Activated CD4-positive, alpha-beta T cell treated with anti-CD3 and anti-CD28 coated beads, Interleukin-2, amount 10 ng/mL, durations not matched to agents 7 days and 5 days (primary cell): ENCODE measurements around the gene CHIC2. TPM values are rescaled to one million over a fixed set of nuclear protein-coding genes. Genes with fewer than 3 reads are reported as not detected.
"Not testable (repeated sequence)": the region's sequence is repeated elsewhere in the genome, so short reads cannot be mapped to it uniquely, and the experiment has no call there.

Experiments used
- CTCF ChIA-PET: fragments of 350-600 bp; sonication (Branson Sonifier 250); formaldehyde crosslinking; loops from one replicate; lab custom pipeline; 2021; ENCODE audit warnings: antibody characterized with exemption; lab: Charles Lee
- POLR2A ChIA-PET: fragments of 350-600 bp; sonication (Branson Sonifier 250); formaldehyde crosslinking; loops from one replicate; lab custom pipeline; 2021; ENCODE audit warnings: antibody characterized with exemption; lab: Charles Lee
- DNase-seq: peaks from one replicate; pipeline ENCODE4 v3.0.0-alpha.2; 2020
- H3K27ac Mint-ChIP-seq: one replicate; pipeline ENCODE4 v1.8.0; 2021; ENCODE audit warnings: mild to moderate bottlenecking, moderate library complexity, mixed read lengths
- H3K27me3 Mint-ChIP-seq: one replicate; pipeline ENCODE4 v1.8.0; 2021; ENCODE audit warnings: mixed read lengths
- H3K36me3 Mint-ChIP-seq: one replicate; pipeline ENCODE4 v1.8.0; 2021; ENCODE audit warnings: low read depth, mixed read lengths
- H3K4me1 Mint-ChIP-seq: one replicate; pipeline ENCODE4 v1.8.0; 2021; ENCODE audit warnings: mixed read lengths
- H3K4me3 Mint-ChIP-seq: one replicate; pipeline ENCODE4 v1.8.0; 2021; ENCODE audit warnings: mild to moderate bottlenecking, moderate library complexity, mixed read lengths
- H3K9me3 Mint-ChIP-seq: one replicate; pipeline ENCODE4 v1.8.0; 2021; ENCODE audit warnings: mixed read lengths
- total RNA-seq, 2 experiments: library from RNA; stranded (reverse); gene quantifications; one replicate each; pipeline ENCODE4 v1.2.3, GENCODE V29; 2021

CHIC2 gene
- total RNA-seq, 2 experiments from 2014 or later = 18.2 to 18.9 TPM

GRCh38 chr4:54065282-54066087 is 1.1 kb upstream of the CHIC2 start:
- DNase-seq = no peak
- peak overlapping the region; percentile 68 for H3K27ac Mint-ChIP-seq
- H3K9me3 Mint-ChIP-seq = no peaks in the 10 kb centered on the region
- H3K4me1 Mint-ChIP-seq = peaks cover 35% of the 10 kb centered on the region
- POLR2A ChIA-PET = interaction anchor here (0.6 kb wide), 1 partner anchor 77 kb away, joined by 3 read pairs; no protein-coding TSS in a partner anchor
- no peaks in the 10 kb centered on the region for H3K27me3 Mint-ChIP-seq
- peak overlapping the region; percentile 74 for H3K4me3 Mint-ChIP-seq
- H3K36me3 Mint-ChIP-seq = peaks cover 18% of the 10 kb centered on the region
- CTCF ChIA-PET = no interaction called here

GRCh38 chr4:54063737-54064316 is 578 bp downstream of the CHIC2 start:
- H3K36me3 Mint-ChIP-seq = peaks cover 24% of the 10 kb centered on the region
- H3K27me3 Mint-ChIP-seq = no peaks in the 10 kb centered on the region
- peak overlapping the region; percentile 96 for H3K4me3 Mint-ChIP-seq
- H3K4me1 Mint-ChIP-seq = peaks cover 44% of the 10 kb centered on the region
- ChIA-PET CTCF (no interaction called here), POLR2A (no interaction called here)
- peak overlapping the region; percentile 98 for H3K27ac Mint-ChIP-seq
- no peaks in the 10 kb centered on the region for H3K9me3 Mint-ChIP-seq
- DNase-seq = peak; percentile 31

- no peaks in the 10 kb centered on the region for H3K9me3 Mint-ChIP-seq
- ChIA-PET CTCF (no interaction called here), POLR2A (no interaction called here)
- DNase-seq = no peak
- peaks cover 24% of the 10 kb centered on the region for H3K36me3 Mint-ChIP-seq
- H3K4me1 Mint-ChIP-seq = peaks cover 47% of the 10 kb centered on the region
- no peaks in the 10 kb centered on the region for H3K27me3 Mint-ChIP-seq
- H3K27ac Mint-ChIP-seq = peak overlapping the region; percentile 98
- peak overlapping the region; percentile 96 for H3K4me3 Mint-ChIP-seq
These were observed 1.2 kb downstream of the CHIC2 start for GRCh38 chr4:54063229-54063628.

- DNase-seq = no peak
- Mint-ChIP-seq H3K27ac (no peak overlapping the region), H3K36me3 (peaks cover 24% of the 10 kb centered on the region), H3K27me3 (no peaks in the 10 kb centered on the region), H3K4me3 (peak overlapping the region; percentile 96), H3K9me3 (no peaks in the 10 kb centered on the region), H3K4me1 (peaks cover 56% of the 10 kb centered on the region)
- CTCF ChIA-PET = no interaction called here
- POLR2A ChIA-PET = no interaction called here
These were observed 2.0 kb downstream of the CHIC2 start for GRCh38 chr4:54062392-54062791.

- H3K9me3 Mint-ChIP-seq = no peaks in the 10 kb centered on the region
- ChIA-PET POLR2A (no interaction called here), CTCF (no interaction called here)
- peak overlapping the region; percentile 49 for H3K4me3 Mint-ChIP-seq
- H3K4me1 Mint-ChIP-seq = peaks cover 61% of the 10 kb centered on the region
- no peaks in the 10 kb centered on the region for H3K27me3 Mint-ChIP-seq
- no peak for DNase-seq
- peaks cover 24% of the 10 kb centered on the region for H3K36me3 Mint-ChIP-seq
- H3K27ac Mint-ChIP-seq = no peak overlapping the region
These were observed 2.5 kb downstream of the CHIC2 start for GRCh38 chr4:54061873-54062272.

GRCh38 chr4:54061067-54061466 is 3.3 kb downstream of the CHIC2 start:
- POLR2A ChIA-PET = no interaction called here

GRCh38 chr4:54060116-54060515 is 4.3 kb downstream of the CHIC2 start:
- Mint-ChIP-seq H3K4me1 (peaks cover 65% of the 10 kb centered on the region), H3K27ac (no peak overlapping the region), H3K9me3 (no peaks in the 10 kb centered on the region), H3K27me3 (no peaks in the 10 kb centered on the region), H3K4me3 (no peak overlapping the region), H3K36me3 (peaks cover 30% of the 10 kb centered on the region)
- no peak for DNase-seq
- ChIA-PET POLR2A (no interaction called here), CTCF (interaction anchor here (0.6 to 1.2 kb wide), 2 partner anchors 32 to 552 kb away, joined by 3 to 4 read pairs; no protein-coding TSS in a partner anchor)

More at GRCh38 chr4:54061067-54061466, 3.3 kb downstream of the CHIC2 start:
- DNase-seq = no peak
- H3K4me3 Mint-ChIP-seq = no peak overlapping the region
- peaks cover 24% of the 10 kb centered on the region for H3K36me3 Mint-ChIP-seq
- H3K4me1 Mint-ChIP-seq = peaks cover 68% of the 10 kb centered on the region
- H3K9me3 Mint-ChIP-seq = no peaks in the 10 kb centered on the region
- H3K27ac Mint-ChIP-seq = no peak overlapping the region
- CTCF ChIA-PET = no interaction called here
- no peaks in the 10 kb centered on the region for H3K27me3 Mint-ChIP-seq

- no peaks in the 10 kb centered on the region for H3K9me3 Mint-ChIP-seq
- DNase-seq = no peak
- POLR2A ChIA-PET = no interaction called here
- CTCF ChIA-PET = no interaction called here
- peak overlapping the region; percentile 36 for H3K4me3 Mint-ChIP-seq
- H3K27ac Mint-ChIP-seq = peak overlapping the region; percentile 21
- H3K27me3 Mint-ChIP-seq = no peaks in the 10 kb centered on the region
- H3K4me1 Mint-ChIP-seq = peaks cover 67% of the 10 kb centered on the region
- H3K36me3 Mint-ChIP-seq = peaks cover 32% of the 10 kb centered on the region
These were observed 6.2 kb downstream of the CHIC2 start for GRCh38 chr4:54058171-54058570.

- Mint-ChIP-seq H3K27ac (peak overlapping the region; percentile 38), H3K4me1 (peaks cover 51% of the 10 kb centered on the region)
- DNase-seq = no peak
These were observed 8.0 kb downstream of the CHIC2 start for GRCh38 chr4:54056360-54056759.

GRCh38 chr4:54055494-54055893 is 8.9 kb downstream of the CHIC2 start:
- POLR2A ChIA-PET = no interaction called here
- no peaks in the 10 kb centered on the region for H3K27me3 Mint-ChIP-seq
- peaks cover 44% of the 10 kb centered on the region for H3K4me1 Mint-ChIP-seq
- H3K36me3 Mint-ChIP-seq = peaks cover 24% of the 10 kb centered on the region
- H3K9me3 Mint-ChIP-seq = no peaks in the 10 kb centered on the region
- no peak for DNase-seq
- CTCF ChIA-PET = no interaction called here
- no peak overlapping the region for H3K27ac Mint-ChIP-seq
- no peak overlapping the region for H3K4me3 Mint-ChIP-seq

More at GRCh38 chr4:54056360-54056759, 8.0 kb downstream of the CHIC2 start:
- Mint-ChIP-seq H3K27me3 (no peaks in the 10 kb centered on the region), H3K9me3 (no peaks in the 10 kb centered on the region), H3K4me3 (peak overlapping the region; percentile 10), H3K36me3 (peaks cover 24% of the 10 kb centered on the region)
- POLR2A ChIA-PET = no interaction called here
- CTCF ChIA-PET = interaction anchor here (1.2 kb wide), 1 partner anchor 12 kb away, joined by 3 read pairs; no protein-coding TSS in a partner anchor

- ChIA-PET CTCF (no interaction called here), POLR2A (no interaction called here)
- no peak overlapping the region for H3K27ac Mint-ChIP-seq
These were observed 9.9 kb downstream of the CHIC2 start for GRCh38 chr4:54054501-54054900.

GRCh38 chr4:54053322-54053721 is 11.1 kb downstream of the CHIC2 start:
- DNase-seq, H3K27ac Mint-ChIP-seq, H3K4me3 Mint-ChIP-seq, H3K9me3 Mint-ChIP-seq, CTCF ChIA-PET, H3K27me3 Mint-ChIP-seq: not testable (repeated sequence)
- peaks cover 18% of the 10 kb centered on the region for H3K36me3 Mint-ChIP-seq
- peaks cover 32% of the 10 kb centered on the region for H3K4me1 Mint-ChIP-seq
- POLR2A ChIA-PET = interaction anchor here (0.6 kb wide), 1 partner anchor 25 kb away, joined by 3 read pairs; no protein-coding TSS in a partner anchor

More at GRCh38 chr4:54054501-54054900, 9.9 kb downstream of the CHIC2 start:
- Mint-ChIP-seq H3K4me3 (no peak overlapping the region), H3K27me3 (no peaks in the 10 kb centered on the region), H3K9me3 (no peaks in the 10 kb centered on the region), H3K4me1 (peaks cover 37% of the 10 kb centered on the region), H3K36me3 (peaks cover 17% of the 10 kb centered on the region)
- no peak for DNase-seq

GRCh38 chr4:54050214-54050904 is 14.0 kb downstream of the CHIC2 start:
- no peaks in the 10 kb centered on the region for H3K27me3 Mint-ChIP-seq
- POLR2A ChIA-PET = no interaction called here
- no peaks in the 10 kb centered on the region for H3K9me3 Mint-ChIP-seq
- peaks cover 31% of the 10 kb centered on the region for H3K36me3 Mint-ChIP-seq
- no peak overlapping the region for H3K4me3 Mint-ChIP-seq
- DNase-seq = no peak
- CTCF ChIA-PET = no interaction called here
- peaks cover 8% of the 10 kb centered on the region for H3K4me1 Mint-ChIP-seq
- no peak overlapping the region for H3K27ac Mint-ChIP-seq
